Mesenchymal stem cell (in vitro differentiated cells and primary cell): ENCODE results near the gene XPNPEP1.

Experiments used
- DNase-seq: peaks from one replicate; pipeline ENCODE4 v3.0.0-alpha.2; 2013
- H2AFZ ChIP-seq: one replicate; pipeline ENCODE4 v1.6.1; 2013; ENCODE audit warnings: low read depth, mild to moderate bottlenecking, control low read depth, inconsistent platforms, low read length, moderate library complexity
- H2AK5ac ChIP-seq: 2 replicates; pipeline ENCODE4 v1.6.1; 2013; ENCODE audit warnings: low read length, moderate library complexity, mild to moderate bottlenecking, inconsistent platforms; ENCODE audit not compliant: severe bottlenecking
- H2BK120ac ChIP-seq: one replicate; pipeline ENCODE4 v1.6.1; 2013; ENCODE audit warnings: low read depth, mild to moderate bottlenecking, inconsistent platforms, low read length, moderate library complexity
- H2BK12ac ChIP-seq, 2 experiments: one replicate each; pipeline ENCODE4 v1.6.1; 2013; ENCODE audit warnings: inconsistent platforms in 2 of 2, low read length in 2 of 2, mild to moderate bottlenecking in 2 of 2, moderate library complexity in 2 of 2, control low read depth in 1 of 2
- H2BK15ac ChIP-seq: one replicate; pipeline ENCODE4 v1.6.1; 2013; ENCODE audit warnings: mild to moderate bottlenecking, low read depth, inconsistent platforms; ENCODE audit not compliant: poor library complexity, severe bottlenecking
- H2BK5ac ChIP-seq: 2 replicates; pipeline ENCODE4 v1.6.1; 2013; ENCODE audit warnings: low read depth, mild to moderate bottlenecking, low read length, control low read depth, inconsistent platforms; ENCODE audit not compliant: poor library complexity, severe bottlenecking
- H3K14ac ChIP-seq, 2 experiments: one replicate each; pipeline ENCODE4 v1.6.1; 2013; ENCODE audit warnings: inconsistent platforms in 2 of 2, low read length in 2 of 2, control low read depth in 1 of 2, mild to moderate bottlenecking in 1 of 2, moderate library complexity in 1 of 2
- H3K18ac ChIP-seq, 2 experiments: one replicate each; pipeline ENCODE4 v1.6.1; 2013; ENCODE audit warnings: inconsistent platforms in 2 of 2, low read length in 2 of 2, control low read depth in 1 of 2, low read depth in 1 of 2, mild to moderate bottlenecking in 1 of 2
- H3K23ac ChIP-seq, 2 experiments: one replicate each; pipeline ENCODE4 v1.6.1; 2013; ENCODE audit warnings: inconsistent platforms in 2 of 2, low read length in 2 of 2, mild to moderate bottlenecking in 2 of 2, moderate library complexity in 2 of 2, control low read depth in 1 of 2
- H3K27ac ChIP-seq: 2 replicates; pipeline ENCODE4 v1.5.1; 2013; ENCODE audit warnings: mild to moderate bottlenecking, moderate library complexity, low read length, control low read depth, inconsistent platforms; ENCODE audit not compliant: poor library complexity, severe bottlenecking
- H3K27me3 ChIP-seq, 2 experiments: 2 replicates each; pipeline versions ENCODE4 v1.6.1 to v1.7.0; 2013; ENCODE audit warnings: low read length in 2 of 2, mild to moderate bottlenecking in 2 of 2, moderate library complexity in 2 of 2, control low read depth in 1 of 2, inconsistent platforms in 1 of 2; ENCODE audit not compliant: control insufficient read depth in 1 of 2, insufficient read depth in 1 of 2
- H3K36me3 ChIP-seq, 2 experiments: 2 replicates each; pipeline versions ENCODE4 v1.6.1 to v1.7.0; 2013; ENCODE audit warnings: low read length in 2 of 2, control low read depth in 1 of 2, inconsistent platforms in 1 of 2, low read depth in 1 of 2, mild to moderate bottlenecking in 1 of 2; ENCODE audit not compliant: insufficient read depth in 2 of 2, control insufficient read depth in 1 of 2
- H3K4ac ChIP-seq, 2 experiments: one replicate each; pipeline ENCODE4 v1.6.1; 2013; ENCODE audit warnings: inconsistent platforms in 2 of 2, low read length in 2 of 2, mild to moderate bottlenecking in 2 of 2, moderate library complexity in 2 of 2, control low read depth in 1 of 2, low read depth in 1 of 2
- H3K4me1 ChIP-seq: 2 replicates; pipeline ENCODE4 v1.6.1; 2013; ENCODE audit warnings: low read depth, low read length, control low read depth; ENCODE audit not compliant: control insufficient read depth, insufficient read depth
- H3K4me2 ChIP-seq: 2 replicates; pipeline ENCODE4 v1.6.1; 2013; ENCODE audit warnings: low read length, mild to moderate bottlenecking, inconsistent platforms; ENCODE audit not compliant: poor library complexity, severe bottlenecking
- H3K4me3 ChIP-seq, 2 experiments: 2 replicates each; pipeline versions ENCODE4 v1.5.1 to v1.7.0; 2013; ENCODE audit warnings: low read length in 2 of 2, mild to moderate bottlenecking in 2 of 2, control low read depth in 1 of 2, low read depth in 1 of 2; ENCODE audit not compliant: insufficient read depth in 1 of 2
- H3K79me1 ChIP-seq: replicated peaks from 2 replicates; pipeline ENCODE4 v1.6.1; 2013; ENCODE audit warnings: mild to moderate bottlenecking, control low read depth, low read length, inconsistent platforms; ENCODE audit not compliant: poor library complexity, severe bottlenecking
- H3K9ac ChIP-seq: 2 replicates; pipeline ENCODE4 v1.7.0; 2013; ENCODE audit warnings: mild to moderate bottlenecking, low read length, moderate library complexity
- H3K9me3 ChIP-seq: 2 replicates; pipeline ENCODE4 v1.7.0; 2013; ENCODE audit warnings: mild to moderate bottlenecking, low read length; ENCODE audit not compliant: control insufficient read depth
- H4K8ac ChIP-seq: one replicate; pipeline ENCODE4 v1.6.1; 2013; ENCODE audit warnings: inconsistent platforms, mild to moderate bottlenecking, low read length, moderate library complexity
- H4K91ac ChIP-seq: one replicate; pipeline ENCODE4 v1.6.1; 2013; ENCODE audit warnings: mild to moderate bottlenecking, low read length, inconsistent platforms
- WGBS: methylation state at CpG from one replicate; pipeline ENCODE4 v1.1.7; 2013; ENCODE audit warnings: mixed read lengths; 5-methylcytosine and 5-hydroxymethylcytosine counted together

Gene XPNPEP1

GRCh38 chr10:109915566-109915965 lies 7.7 kb downstream of the XPNPEP1 start:
- WGBS = 82% methylated on average over 2 of the region's 2 CpGs
- Histone ChIP-seq H3K9me3 (no peaks in the 10 kb centered on the region), H3K4me1 (peaks cover 3% of the 10 kb centered on the region)

GRCh38 chr10:109914966-109915365 lies 8.3 kb downstream of the XPNPEP1 start:
- WGBS = 0% methylated on average over 1 of the region's 3 CpGs
- no peak overlapping the region for H3K18ac ChIP-seq
- no peak overlapping the region for H2AFZ ChIP-seq
- no peak overlapping the region for H2BK120ac ChIP-seq
- peaks cover 3% of the 10 kb centered on the region for H3K4me1 ChIP-seq
- DNase-seq = peak; percentile 91
- H3K36me3 ChIP-seq = peaks cover 9 to 35% of the 10 kb centered on the region in 2 experiments
- H2BK5ac ChIP-seq = no peak overlapping the region
- H2AK5ac ChIP-seq = no peak overlapping the region
- H3K9ac ChIP-seq = peak overlapping the region; percentile 28
- H3K23ac ChIP-seq = no peak overlapping the region
- H3K4me3 ChIP-seq = no peak overlapping the region
- H3K4ac ChIP-seq = no peak overlapping the region
- H4K91ac ChIP-seq = no peak overlapping the region
- no peaks in the 10 kb centered on the region for H3K9me3 ChIP-seq
- H4K8ac ChIP-seq = no peak overlapping the region
- H3K14ac ChIP-seq = no peak overlapping the region
- no peak overlapping the region for H3K4me2 ChIP-seq
- no peak overlapping the region for H2BK12ac ChIP-seq
- no peaks in the 10 kb centered on the region for H3K27me3 ChIP-seq
- H3K27ac ChIP-seq = peak overlapping the region; percentile 88
- no peak overlapping the region for H2BK15ac ChIP-seq
- peaks cover 5% of the 10 kb centered on the region for H3K79me1 ChIP-seq

More at GRCh38 chr10:109915566-109915965, 7.7 kb downstream of the XPNPEP1 start:
- no peak overlapping the region for H2BK15ac ChIP-seq
- H2AK5ac ChIP-seq = peak overlapping the region; percentile 51
- no peak overlapping the region for H4K91ac ChIP-seq
- H4K8ac ChIP-seq = no peak overlapping the region
- no peak overlapping the region for H2AFZ ChIP-seq
- no peak overlapping the region for H2BK5ac ChIP-seq
- no peak overlapping the region for H2BK120ac ChIP-seq
- no peak overlapping the region for H3K23ac ChIP-seq
- peaks cover 9 to 31% of the 10 kb centered on the region in 2 experiments for H3K36me3 ChIP-seq
- peaks cover 7% of the 10 kb centered on the region for H3K79me1 ChIP-seq
- no peak overlapping the region for H3K9ac ChIP-seq
- H3K4me2 ChIP-seq = no peak overlapping the region
- H3K4me3 ChIP-seq = no peak overlapping the region
- no peak overlapping the region for H3K4ac ChIP-seq
- H3K27me3 ChIP-seq = no peaks in the 10 kb centered on the region
- H3K14ac ChIP-seq = no peak overlapping the region
- DNase-seq = peak; percentile 29
- no peak overlapping the region for H3K18ac ChIP-seq
- H3K27ac ChIP-seq = peak overlapping the region; percentile 88
- no peak overlapping the region for H2BK12ac ChIP-seq

GRCh38 chr10:109913306-109913892 lies 9.9 kb downstream of the XPNPEP1 start:
- Histone ChIP-seq H3K4me2 (no peak overlapping the region), H4K8ac (no peak overlapping the region), H3K14ac (no peak overlapping the region), H3K79me1 (peaks cover 7% of the 10 kb centered on the region), H2BK12ac (no peak overlapping the region), H3K9ac (no peak overlapping the region), H3K27ac (peak overlapping the region; percentile 43), H2BK5ac (no peak overlapping the region), H2AK5ac (peak overlapping the region; percentile 47), H3K4me1 (peaks cover 3% of the 10 kb centered on the region), H2BK120ac (no peak overlapping the region), H3K9me3 (no peaks in the 10 kb centered on the region), H3K18ac (no peak overlapping the region), H2AFZ (no peak overlapping the region), H3K4ac (no peak overlapping the region), H2BK15ac (no peak overlapping the region), H4K91ac (no peak overlapping the region), H3K36me3 (peaks cover 11 to 40% of the 10 kb centered on the region in 2 experiments), H3K27me3 (no peaks in the 10 kb centered on the region), H3K4me3 (no peak overlapping the region), H3K23ac (no peak overlapping the region)
- no peak for DNase-seq
- 93% methylated on average over 2 of the region's 4 CpGs for WGBS

GRCh38 chr10:109912335-109913281 lies 10.7 kb downstream of the XPNPEP1 start:
- no peak overlapping the region for H2AFZ ChIP-seq
- H3K27me3 ChIP-seq = no peaks in the 10 kb centered on the region
- H3K23ac ChIP-seq = no peak overlapping the region
- H4K91ac ChIP-seq = no peak overlapping the region
- H2BK120ac ChIP-seq = no peak overlapping the region
- no peak overlapping the region for H3K14ac ChIP-seq
- H2AK5ac ChIP-seq = peak overlapping the region; percentile 55
- DNase-seq = no peak
- 97% methylated on average over 2 of the region's 2 CpGs for WGBS
- peak overlapping the region; percentile 43 for H3K27ac ChIP-seq
- no peak overlapping the region for H3K4me3 ChIP-seq
- H3K9ac ChIP-seq = no peak overlapping the region
- no peak overlapping the region for H3K4ac ChIP-seq
- H2BK15ac ChIP-seq = no peak overlapping the region
- no peak overlapping the region for H2BK5ac ChIP-seq
- peaks cover 13% of the 10 kb centered on the region for H3K79me1 ChIP-seq
- no peak overlapping the region for H3K4me2 ChIP-seq
- H3K36me3 ChIP-seq = peaks cover 8 to 43% of the 10 kb centered on the region in 2 experiments
- no peak overlapping the region for H3K18ac ChIP-seq
- no peak overlapping the region for H2BK12ac ChIP-seq
- H3K4me1 ChIP-seq = peaks cover 3% of the 10 kb centered on the region
- H3K9me3 ChIP-seq = no peaks in the 10 kb centered on the region
- H4K8ac ChIP-seq = no peak overlapping the region
